Stimulated activated CD4-positive, alpha-beta T cell treated with anti-CD3 and anti-CD28 coated beads, Interleukin-2, amount 100 ng/mL, for 24 hours (primary cell): ENCODE data around the gene ARHGEF1.
A peak's percentile ranks its signal among the peaks of the same experiment; 100 is the strongest.
"Not testable (repeated sequence)": the region's sequence is repeated elsewhere in the genome, so short reads cannot be mapped to it uniquely, and the experiment has no call there.

Source experiments
- DNase-seq, 2 donors: peaks; one replicate each; pipeline ENCODE4 v3.0.0-alpha.2; 2020

The ARHGEF1 gene

DNA sequence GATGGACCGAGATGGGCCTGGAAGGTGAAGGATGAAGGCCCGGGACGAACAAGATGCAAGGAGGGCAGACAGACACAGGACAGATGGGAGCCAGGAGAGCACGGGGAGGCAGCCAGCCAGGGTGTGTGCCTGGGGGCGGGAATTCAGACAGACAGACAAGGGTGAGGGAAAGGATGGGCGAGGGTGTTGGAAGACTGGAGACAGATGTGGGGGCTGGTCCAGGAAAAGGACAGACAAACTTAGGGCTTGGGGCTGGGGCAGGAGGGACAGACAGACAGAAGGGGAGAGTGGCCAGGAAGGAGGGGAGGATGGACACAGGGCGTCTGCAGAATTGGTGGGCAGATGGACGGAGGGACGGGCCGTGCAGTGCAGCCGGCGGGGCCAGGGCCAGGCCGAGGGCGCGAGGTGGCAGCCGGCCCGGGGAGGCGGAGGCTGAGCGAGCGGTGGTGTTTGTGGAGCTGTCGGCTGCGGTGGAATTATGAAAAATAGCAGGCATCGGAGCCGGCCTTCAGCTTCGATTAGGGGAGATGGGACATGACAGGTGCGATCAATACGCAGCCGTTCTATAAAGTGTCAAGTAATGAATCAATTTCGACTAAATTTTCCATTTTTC is 49.8 kb downstream of the ARHGEF1 start:
- no peak for DNase-seq

DNA sequence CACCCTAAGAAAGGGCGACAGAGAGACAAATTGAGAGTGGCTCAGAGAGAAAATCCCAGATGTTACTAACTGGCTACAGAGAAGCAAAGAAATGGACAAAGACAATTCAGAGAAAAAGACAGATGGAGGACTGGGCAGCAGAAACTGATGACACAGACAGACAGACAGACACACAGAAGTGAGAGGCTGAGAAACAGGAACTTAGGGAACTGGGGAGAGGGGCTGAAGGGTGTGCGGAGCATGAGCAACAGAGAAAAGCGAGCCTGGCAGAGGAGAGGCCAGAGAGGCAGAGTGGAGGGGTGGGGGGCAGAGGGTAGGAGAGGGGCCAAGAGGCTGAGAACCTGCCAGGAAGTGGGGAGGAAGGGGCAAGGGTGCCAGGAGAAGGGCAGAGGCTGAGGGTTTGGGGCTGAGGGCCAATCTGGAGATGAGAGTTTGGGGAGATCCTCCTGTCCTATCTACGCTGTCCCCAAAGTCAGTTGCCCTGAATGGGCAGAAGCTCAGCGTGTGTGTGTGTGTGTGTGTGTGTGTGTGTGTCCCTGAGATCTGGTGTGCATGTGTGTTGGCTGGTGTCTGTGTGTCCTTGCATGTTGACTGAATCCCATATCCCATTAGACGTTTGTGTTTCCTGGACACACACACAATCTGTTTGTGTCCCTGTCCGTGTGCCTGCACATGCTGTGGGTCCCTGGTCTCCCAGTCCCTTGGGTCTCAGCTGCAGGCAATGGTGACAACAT is 50.9 kb downstream of the ARHGEF1 start:
- DNase-seq = no peak

DNA sequence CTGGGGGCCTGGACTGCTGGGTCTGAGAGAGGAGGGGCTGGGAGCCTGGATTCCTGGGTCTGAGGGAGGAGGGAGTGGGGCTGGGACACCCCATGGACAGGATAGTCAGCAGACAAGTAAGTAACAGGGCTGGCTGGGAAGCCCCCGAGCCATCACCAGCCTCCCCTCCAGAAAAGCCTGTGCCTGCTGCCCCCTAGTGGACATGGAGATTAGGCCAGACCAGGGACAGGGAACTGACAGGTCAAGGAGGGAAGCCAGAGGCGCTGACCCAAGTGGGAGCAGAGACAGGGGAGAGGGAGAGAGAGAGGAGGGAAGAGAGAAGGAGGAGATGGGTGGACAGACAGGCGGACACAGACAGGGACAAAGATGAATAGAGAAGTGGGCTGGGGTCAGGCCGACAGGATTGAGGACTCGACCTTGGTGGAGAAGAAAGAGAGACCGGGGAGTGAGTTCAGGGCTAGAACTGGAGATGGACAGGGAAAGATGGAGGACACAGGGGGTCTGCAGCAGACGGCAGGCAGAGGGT is 51.9 kb downstream of the ARHGEF1 start:
- peak; percentile 76 to 86 for DNase-seq

DNA sequence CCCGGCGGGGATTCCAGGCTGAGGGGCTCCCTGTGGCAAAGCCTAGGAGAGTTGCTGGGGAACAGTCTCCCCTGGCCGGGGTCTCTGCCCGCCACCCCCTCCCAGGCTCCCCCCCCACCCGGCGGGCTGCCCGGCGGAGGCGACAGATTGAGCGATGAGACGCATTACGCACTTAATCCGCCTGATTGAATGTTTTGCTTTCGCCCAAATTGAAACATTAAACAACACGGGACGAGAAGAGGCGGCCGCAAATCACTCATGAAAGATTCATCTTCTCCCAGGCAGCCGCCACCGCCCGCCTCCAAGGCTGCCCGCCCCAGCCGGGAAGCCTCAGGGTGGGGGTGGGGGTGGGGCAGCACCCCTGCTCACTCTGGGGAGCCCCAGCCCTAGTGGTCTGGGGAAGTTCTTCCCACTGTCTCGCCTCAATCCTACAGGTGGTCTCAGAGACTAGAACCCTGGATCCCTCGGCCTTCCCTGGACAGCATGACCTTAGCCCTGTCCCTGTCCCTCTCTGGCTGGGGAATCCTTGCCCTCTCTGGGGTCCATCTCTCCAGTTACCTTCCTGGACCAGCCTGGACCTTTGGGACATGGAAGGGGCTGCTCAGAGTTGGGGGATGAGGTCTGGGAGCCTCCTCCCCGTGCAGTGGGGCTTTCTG is 52.9 kb downstream of the ARHGEF1 start:
- DNase-seq = no peak

DNA sequence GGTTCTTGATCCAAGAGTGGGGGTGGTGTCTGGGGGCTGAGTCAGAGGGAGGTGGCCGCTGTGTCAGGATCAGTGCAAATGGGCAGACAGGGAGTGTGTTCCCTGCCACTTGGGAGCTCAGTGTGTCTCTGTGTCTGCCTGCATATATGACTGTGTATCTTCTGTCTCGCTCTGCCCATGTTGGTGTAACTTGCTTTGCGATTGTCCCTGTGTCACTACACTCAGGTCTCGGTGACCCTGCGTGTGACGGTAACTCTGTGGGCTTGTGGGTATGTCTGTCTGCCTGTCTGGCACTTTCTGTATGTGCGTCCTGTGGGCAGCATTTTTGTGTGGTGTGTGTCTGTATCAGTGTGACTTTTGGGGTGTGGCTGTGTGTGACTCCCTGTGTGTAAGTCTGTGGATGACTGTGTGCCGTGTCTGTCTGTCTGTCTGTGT is 53.4 kb downstream of the ARHGEF1 start:
- DNase-seq = peak in 1 of 2 donors; percentile 56

DNA sequence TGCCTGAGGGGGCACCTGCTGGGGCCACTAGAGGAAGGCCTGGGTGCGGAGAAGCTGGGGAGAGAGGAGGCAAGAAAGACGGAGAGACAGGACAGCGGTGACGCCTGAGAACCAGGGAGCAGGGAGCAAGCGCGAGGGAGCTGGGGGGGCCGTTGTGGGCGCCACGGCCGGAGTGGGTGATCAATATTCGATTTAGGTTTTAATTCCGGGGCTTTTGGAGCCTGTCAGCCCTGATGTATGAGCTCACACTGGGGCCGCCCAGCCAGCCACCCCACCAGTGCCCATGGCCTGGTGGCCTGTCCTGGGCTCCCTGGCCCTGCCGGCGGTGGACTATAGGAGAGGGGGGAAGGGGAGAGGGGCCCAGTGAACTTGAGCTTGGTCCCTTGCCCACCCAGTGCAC is 54.0 kb downstream of the ARHGEF1 start:
- DNase-seq = no peak

DNA sequence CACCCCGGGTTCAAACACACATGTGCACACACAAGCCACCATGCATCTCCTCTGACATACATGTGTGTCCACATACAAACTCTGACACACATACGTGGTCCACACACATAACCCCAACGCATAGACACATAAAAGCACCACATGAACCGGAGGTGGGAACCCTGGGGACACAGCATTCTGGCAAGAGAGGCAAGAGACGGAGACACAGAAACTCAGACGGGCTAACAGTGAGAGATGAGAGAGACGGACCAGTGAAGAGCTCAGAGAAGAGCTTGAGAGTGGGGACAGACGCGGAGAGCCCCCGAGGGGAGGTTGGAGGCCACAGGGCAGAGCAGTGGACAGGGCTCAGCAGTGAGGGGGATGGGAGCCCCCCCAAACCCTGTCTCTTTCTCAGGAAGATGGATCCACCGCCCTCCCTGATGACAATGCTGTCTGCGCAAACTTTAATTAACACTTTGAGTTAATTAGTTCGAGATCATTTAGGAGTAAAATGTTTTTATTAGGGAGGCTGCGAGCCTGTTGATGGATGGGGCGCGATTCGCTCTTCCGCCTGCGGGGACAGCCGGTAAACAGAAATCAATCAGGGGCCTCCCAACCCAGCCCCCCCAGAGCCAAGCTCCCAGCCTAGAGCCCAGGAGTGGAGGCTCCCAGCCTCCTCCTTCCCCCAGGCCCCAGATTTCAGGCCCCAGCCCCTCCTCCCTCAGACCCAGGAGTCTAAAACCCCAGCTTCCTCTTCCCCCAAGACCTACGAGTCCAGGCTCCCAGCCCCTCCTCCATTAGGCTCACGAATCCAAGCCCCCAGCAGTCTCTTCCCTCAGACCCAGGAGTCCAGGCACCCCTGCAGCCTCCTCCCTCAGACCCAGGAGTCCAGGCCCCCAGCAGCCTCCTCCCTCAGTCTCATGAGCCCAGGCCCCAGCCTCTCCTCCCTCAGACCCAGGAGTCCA is 54.8 kb downstream of the ARHGEF1 start:
- DNase-seq = no peak

DNA sequence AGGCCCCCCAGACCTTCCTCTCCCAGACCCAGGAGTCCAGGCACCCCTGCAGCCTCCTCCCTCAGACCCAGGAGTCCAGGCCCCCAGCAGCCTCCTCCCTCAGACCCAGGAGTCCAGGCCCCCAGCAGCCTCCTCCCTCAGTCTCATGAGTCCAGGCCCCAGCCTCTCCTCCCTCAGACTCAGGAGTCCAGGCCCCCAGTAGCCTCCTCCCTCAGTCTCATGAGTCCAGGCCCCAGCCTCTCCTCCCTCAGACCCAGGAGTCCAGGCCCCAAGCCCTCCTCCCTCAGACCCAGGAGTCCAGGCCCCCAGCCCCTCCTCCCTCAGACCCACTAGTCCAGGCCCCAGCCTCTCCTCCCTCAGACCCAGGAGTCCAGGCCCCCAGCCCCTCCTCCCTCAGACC is 56.2 kb downstream of the ARHGEF1 start:
- DNase-seq = not testable (repeated sequence)

DNA sequence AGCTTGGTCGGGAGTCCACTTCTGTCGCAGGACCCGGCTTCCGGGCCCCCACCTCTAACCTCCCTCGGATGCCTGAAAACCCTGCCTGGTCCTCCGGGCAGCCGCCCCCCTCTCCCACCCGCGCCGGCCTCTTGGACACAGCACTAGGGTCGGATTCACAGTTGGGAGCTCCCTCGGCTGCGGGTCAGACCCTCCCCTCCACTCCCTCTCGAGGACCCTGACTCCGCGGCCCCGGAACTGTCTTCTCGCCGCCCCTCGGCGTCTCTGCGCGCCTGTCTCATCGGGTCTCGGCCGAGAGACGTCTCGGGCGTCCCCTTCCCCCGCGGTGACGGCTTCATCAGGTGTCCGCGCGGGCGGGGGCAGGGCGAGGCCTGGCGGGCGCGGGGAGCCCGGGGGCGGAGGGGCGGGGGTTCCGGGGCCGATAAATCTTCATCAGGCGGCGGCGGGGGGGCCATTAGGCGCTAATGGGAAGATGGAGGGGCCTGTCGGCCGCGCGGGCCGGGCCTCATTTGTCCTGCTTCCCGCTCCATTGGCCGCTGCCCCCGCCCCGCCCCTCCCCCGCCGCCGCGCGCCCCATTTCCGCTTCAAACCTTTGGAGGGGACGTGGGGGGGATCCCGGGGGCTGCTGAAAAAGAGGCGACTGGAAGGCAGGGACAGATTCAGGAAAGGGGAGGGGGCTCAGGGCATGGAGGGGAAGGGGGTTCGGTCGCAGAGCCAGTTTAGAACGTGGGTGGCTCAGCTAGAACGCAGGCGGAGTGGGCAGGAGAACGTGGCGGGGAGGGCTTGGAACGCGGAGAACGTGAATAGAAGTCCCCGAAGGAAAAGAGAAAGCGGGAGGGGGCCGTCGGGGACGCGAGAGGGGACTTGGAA is 57.1 kb downstream of the ARHGEF1 start:
- peak; percentile 57 to 58 for DNase-seq

DNA sequence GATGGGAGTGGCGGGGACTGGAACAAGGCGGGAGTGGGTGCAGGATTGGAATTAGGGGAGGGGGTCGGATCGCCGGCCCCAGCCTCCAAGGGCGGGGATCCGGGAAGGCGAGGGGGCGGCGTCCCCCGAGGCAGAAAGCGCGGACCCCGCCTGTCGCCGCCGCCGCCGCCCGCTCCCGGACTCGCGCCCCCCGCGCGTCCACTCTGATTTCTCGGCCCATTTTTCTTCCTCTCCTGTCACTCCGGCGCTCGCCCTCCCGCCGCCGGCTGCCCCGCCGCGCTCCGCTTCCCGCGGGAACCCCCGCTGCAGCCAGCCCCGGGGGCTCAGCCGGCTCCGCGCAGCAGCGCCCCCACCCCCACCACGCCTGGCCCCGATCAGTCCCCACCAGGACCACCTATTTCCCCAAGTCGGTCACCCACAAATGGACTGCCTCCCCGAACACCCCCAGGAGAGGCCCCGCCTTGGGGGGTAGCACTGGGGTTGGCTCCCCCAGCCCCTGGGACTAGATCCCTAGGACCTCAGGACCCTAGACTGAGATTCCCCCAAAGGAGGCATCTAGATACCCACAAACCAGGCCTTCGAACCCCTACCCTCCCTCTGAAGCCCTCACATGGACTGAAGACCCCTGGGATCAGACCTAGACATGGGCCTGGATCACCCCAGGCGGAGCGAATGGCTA is 57.9 kb downstream of the ARHGEF1 start:
- DNase-seq = no peak

DNA sequence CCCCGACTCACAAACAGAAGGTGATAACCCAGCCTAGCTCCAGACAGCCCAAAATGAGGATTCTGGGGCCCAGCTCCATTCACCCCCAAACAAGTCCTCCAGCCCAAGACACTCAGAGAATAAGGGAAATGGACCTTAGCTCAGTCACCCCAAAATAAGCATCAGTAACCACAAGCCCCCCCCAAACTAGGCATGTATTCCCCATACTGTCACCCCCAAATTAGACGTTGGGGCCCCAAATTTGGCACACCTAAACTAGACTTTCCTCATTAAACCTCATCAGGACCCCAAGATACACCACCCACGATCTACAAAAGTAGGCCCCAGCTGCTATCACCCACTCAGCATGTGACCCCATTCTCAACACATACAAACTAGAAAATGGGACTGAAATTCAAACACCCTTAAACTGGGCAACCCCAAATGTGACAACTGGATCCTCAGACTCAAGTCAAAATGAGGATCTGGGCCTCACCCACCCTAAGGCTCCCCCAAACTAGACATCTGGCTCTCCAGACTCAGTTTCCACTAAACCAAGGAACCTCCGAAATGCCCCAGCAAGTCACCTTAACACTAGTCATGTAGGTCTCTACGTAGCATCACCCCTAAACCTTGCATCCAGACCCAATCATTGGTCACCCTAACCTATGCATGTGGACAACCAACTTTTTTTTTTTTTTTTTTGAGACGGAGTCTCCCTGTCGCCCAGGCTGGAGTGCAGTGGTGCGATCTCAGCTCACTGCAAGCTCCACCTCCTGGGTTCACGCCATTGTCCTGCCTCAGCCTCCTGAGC is 58.6 kb downstream of the ARHGEF1 start:
- no peak for DNase-seq

DNA sequence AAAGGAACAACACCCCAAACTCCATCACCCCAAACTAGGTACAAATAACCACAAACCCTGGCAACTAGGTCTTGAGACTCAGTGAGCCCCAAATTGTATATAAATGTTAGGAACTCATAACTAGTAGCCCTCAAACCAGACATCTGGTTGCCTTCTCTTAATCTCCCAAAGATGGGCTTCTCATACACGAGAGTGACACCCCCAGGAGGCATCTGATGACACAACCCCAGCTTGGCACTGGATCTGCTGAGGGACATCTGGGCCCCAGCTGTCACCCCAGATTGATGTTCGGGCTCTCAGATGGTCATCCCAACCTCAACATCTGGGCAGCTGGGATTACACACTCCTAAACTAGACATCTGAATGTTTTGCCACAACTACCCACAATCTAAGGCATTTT is 61.4 kb downstream of the ARHGEF1 start:
- DNase-seq = no peak

DNA sequence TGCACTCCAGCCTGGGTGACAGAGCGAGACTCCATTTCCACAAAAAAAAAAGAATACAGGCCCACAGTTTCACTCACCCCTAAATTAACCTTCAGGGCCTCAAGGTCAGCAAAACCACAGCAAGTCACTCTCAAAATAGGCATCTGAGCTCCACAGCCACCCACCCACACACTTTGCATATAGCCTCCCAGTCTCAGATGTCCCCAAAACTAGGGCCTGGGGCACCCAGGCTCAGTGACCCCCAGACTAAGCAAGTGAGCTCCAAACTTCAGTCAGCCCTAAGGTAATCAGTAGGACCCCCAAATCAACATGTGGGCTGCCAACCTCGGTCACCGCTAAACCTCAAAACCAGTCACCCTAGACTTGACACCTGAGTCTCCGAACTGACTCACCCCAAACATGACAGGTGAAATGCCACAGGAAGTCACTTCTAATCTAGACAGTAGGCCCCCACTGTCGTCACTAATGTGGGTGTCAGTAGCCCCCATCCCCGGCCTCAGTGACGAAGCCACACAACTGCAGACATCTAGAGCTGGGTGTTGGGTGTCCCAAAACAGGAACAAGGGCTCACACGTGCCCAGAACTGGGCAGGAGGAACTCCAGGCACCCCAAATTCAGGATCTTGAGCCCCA is 62.3 kb downstream of the ARHGEF1 start:
- peak; percentile 85 to 87 for DNase-seq

DNA sequence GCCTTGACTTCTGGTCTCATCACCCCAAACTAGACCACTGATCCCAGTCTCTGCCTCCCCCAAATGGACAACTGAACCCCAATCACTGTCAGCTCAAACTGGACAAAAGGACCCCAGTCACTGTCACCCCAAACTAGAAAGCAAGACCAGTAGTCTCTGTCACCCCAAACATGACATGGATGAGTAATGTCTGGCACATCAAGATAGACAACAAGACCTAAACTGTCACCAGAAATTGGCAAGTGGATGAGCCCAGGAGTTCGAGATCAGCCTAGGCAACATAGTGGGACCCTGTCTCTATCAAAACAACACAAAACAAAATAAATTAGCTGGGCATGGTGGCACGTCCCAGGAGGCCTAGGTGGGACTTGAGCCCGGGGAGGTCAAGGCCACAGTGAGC is 64.1 kb downstream of the ARHGEF1 start:
- no peak for DNase-seq

DNA sequence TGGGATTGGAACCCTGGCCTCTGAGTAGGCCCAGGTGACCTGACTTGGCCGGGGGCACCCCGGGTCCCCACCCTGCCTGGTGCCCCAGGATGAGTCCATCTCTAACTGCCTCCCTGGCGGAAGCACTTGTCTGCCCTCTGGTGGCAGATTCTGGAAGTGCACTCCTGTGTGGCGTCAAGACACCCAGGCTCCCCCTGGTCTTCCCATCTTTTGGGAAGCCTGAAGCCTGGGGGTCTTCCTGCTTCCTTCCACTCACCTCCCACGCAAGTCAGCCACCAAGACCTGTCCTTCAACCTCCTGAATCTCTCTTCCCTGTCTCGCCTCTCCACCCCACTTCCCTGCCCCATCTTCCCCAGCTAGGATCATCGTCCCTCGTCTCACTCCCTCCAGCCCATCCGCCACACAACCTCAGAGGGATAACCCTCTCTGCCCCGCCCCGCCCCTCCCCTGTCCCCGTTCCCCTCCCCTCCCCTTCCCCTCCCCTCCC is 68.7 kb downstream of the ARHGEF1 start:
- DNase-seq = peak; percentile 94 to 97

DNA sequence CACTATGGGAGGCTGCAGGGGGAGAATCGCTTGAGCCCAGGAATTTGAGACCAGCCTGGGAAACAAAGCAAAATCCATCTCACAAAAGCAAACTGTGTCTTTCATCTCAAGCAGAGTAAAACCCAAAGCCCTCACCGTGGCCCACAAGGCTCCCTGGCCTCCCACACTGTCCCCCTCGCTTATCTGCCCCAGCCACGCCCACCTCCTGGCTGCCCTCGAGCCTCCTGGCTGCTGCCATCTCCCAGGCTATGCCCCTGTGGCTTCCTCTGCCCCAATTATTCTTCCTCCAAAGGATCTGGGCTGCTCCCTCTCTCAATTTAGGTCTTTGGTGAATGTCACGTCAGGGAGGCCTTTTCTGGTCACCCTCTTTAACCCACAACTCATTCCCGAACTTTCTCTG is 72.5 kb downstream of the ARHGEF1 start:
- DNase-seq = no peak

DNA sequence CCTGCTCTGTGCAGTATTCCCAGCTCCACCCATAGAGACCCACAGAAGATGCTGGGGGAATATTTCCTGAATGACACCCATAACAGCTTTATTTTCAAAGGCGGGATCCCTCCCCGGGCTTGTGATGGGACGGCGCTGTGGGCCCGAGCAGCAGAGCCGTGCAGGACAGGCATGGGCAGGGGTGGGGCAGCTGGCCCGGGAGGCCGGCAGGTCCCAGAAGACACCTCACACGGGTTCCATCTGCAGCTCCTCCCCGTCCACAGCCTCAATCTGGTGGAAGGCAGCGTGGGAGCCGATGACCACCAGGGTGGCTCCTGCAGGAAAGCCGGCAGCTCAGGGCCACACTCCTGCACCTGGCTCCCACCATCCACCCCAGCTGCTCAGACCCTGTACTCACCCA is 73.6 kb downstream of the ARHGEF1 start:
- DNase-seq = no peak
